CD4-positive, alpha-beta memory T cell (primary cell): ENCODE measurements around the gene CDH13. TPM values are rescaled to one million over a fixed set of nuclear protein-coding genes. Genes with fewer than 3 reads are reported as not detected.

Experiments used
- CTCF ChIA-PET: fragments of 350-600 bp; sonication (Branson Sonifier 250); formaldehyde crosslinking; loops from one replicate; lab custom pipeline; 2021; ENCODE audit warnings: inconsistent platforms; ENCODE audit not compliant: partially characterized antibody; lab: Charles Lee
- POLR2A ChIA-PET: fragments of 350-600 bp; sonication (Branson Sonifier 250); formaldehyde crosslinking; loops from one replicate; lab custom pipeline; 2021; ENCODE audit not compliant: partially characterized antibody; lab: Charles Lee
- DNase-seq, 5 donors: peaks; one replicate each; pipeline versions ENCODE4 v3.0.0 to v3.0.0-alpha.2; 2020 to 2022; ENCODE audit warnings: mixed read lengths in 1 of 5
- H3K27ac ChIP-seq: one replicate; pipeline ENCODE4 v1.7.0; 2013; ENCODE audit warnings: low read depth, low read length
- H3K27me3 ChIP-seq: 2 replicates; pipeline ENCODE4 v1.7.0; 2013; ENCODE audit warnings: mild to moderate bottlenecking, low read length, moderate library complexity; ENCODE audit not compliant: insufficient read depth
- H3K36me3 ChIP-seq: 2 replicates; pipeline ENCODE4 v1.7.0; 2013; ENCODE audit warnings: mild to moderate bottlenecking, low read length, moderate library complexity; ENCODE audit not compliant: insufficient read depth
- H3K4me1 ChIP-seq: 2 replicates; pipeline ENCODE4 v1.7.0; 2013; ENCODE audit warnings: mild to moderate bottlenecking, low read length, moderate library complexity; ENCODE audit not compliant: insufficient read depth
- H3K4me3 ChIP-seq, 2 donors: one replicate each; pipeline ENCODE4 v1.7.0; 2013; ENCODE audit warnings: low read length in 2 of 2, mild to moderate bottlenecking in 1 of 2
- H3K9me3 ChIP-seq, 2 donors: one replicate each; pipeline ENCODE4 v1.7.0; 2013; ENCODE audit warnings: low read length in 2 of 2, control low read depth in 1 of 2; ENCODE audit not compliant: control insufficient read depth in 1 of 2
- H3K27ac Mint-ChIP-seq, 7 donors: one replicate each; pipeline ENCODE4 v1.8.0; 2020 to 2021; ENCODE audit warnings: mixed read lengths in 7 of 7, mild to moderate bottlenecking in 6 of 7, inconsistent platforms in 3 of 7, moderate library complexity in 3 of 7
- H3K27me3 Mint-ChIP-seq, 2 donors: one replicate each; pipeline ENCODE4 v1.8.0; 2020 to 2021; ENCODE audit warnings: mixed read lengths in 2 of 2
- H3K36me3 Mint-ChIP-seq, 2 donors: one replicate each; pipeline ENCODE4 v1.8.0; 2020 to 2021; ENCODE audit warnings: mixed read lengths in 2 of 2, inconsistent platforms in 1 of 2, mild to moderate bottlenecking in 1 of 2
- H3K4me1 Mint-ChIP-seq, 4 donors: one replicate each; pipeline ENCODE4 v1.8.0; 2020 to 2021; ENCODE audit warnings: mixed read lengths in 4 of 4, mild to moderate bottlenecking in 1 of 4
- H3K4me3 Mint-ChIP-seq, 8 donors: one replicate each; pipeline ENCODE4 v1.8.0; 2020 to 2021; ENCODE audit warnings: mixed read lengths in 8 of 8, mild to moderate bottlenecking in 7 of 8, moderate library complexity in 6 of 8, inconsistent platforms in 3 of 8
- H3K9me3 Mint-ChIP-seq, 8 donors: one replicate each; pipeline ENCODE4 v1.8.0; 2020 to 2021; ENCODE audit warnings: mixed read lengths in 8 of 8, mild to moderate bottlenecking in 5 of 8, inconsistent platforms in 3 of 8, moderate library complexity in 1 of 8
- intact Hi-C: fragments of 100-400 bp; cut with micrococcal nuclease; formaldehyde crosslinking; loops from one replicate; pipeline ENCODE4 v1.15.1; 2023
- polyA plus RNA-seq, 2 donors: library from polyadenylated mRNA; unstranded; fragments of 300-500 nt; fragmentation: Illumina TruSeq; gene quantifications; one replicate each; pipeline ENCODE4 v1.2.3, GENCODE V29; 2021
- total RNA-seq, 2 experiments: library from RNA; stranded (reverse); gene quantifications; one replicate each; pipeline ENCODE4 v1.2.3, GENCODE V29; 2021

Gene CDH13
- total RNA-seq = not detected
- polyA plus RNA-seq = not detected

GRCh38 chr16:82626791-82627261 is at the start of gene CDH13:
TSS of gene CDH13 (plus strand) at chr16:82626969.
- POLR2A ChIA-PET = no interaction called here
- intact Hi-C loops = no loop called here
- no peak within 1 kb of the TSS for H3K4me3 ChIP-seq
- H3K27ac Mint-ChIP-seq = no peak within 1 kb of the TSS
- no peaks in the 10 kb centered on the region for H3K4me1 ChIP-seq
- H3K27me3 Mint-ChIP-seq = peaks cover 36 to 39% of the 10 kb centered on the region in 2 donors
- H3K27ac ChIP-seq = no peak within 1 kb of the TSS
- DNase-seq = no peak
- peaks cover 0 to 2% (median 0%) of the 10 kb centered on the region in 8 donors for H3K9me3 Mint-ChIP-seq
- no peaks in the 10 kb centered on the region for H3K36me3 Mint-ChIP-seq
- CTCF ChIA-PET = no interaction called here
- H3K9me3 ChIP-seq = no peaks in the 10 kb centered on the region
- H3K27me3 ChIP-seq = peaks cover 20% of the 10 kb centered on the region
- peaks cover 0 to 7% (median 1%) of the 10 kb centered on the region in 4 donors for H3K4me1 Mint-ChIP-seq
- no peaks in the 10 kb centered on the region for H3K36me3 ChIP-seq
- H3K4me3 Mint-ChIP-seq = peak within 1 kb of the TSS in 7 of 8 donors; percentile 43 to 69 (median 55)

GRCh38 chr16:82580298-82580890 is 46.4 kb upstream of the CDH13 start:
- H3K27me3 Mint-ChIP-seq = peaks cover 0 to 3% of the 10 kb centered on the region in 2 donors
- no peaks in the 10 kb centered on the region for H3K4me1 Mint-ChIP-seq
- intact Hi-C loops = no loop called here
- H3K27me3 ChIP-seq = no peaks in the 10 kb centered on the region
- ChIA-PET CTCF (no interaction called here), POLR2A (no interaction called here)
- H3K27ac ChIP-seq = no peak overlapping the region
- DNase-seq = no peak
- H3K9me3 ChIP-seq = no peaks in the 10 kb centered on the region
- no peak overlapping the region for H3K4me3 Mint-ChIP-seq
- no peaks in the 10 kb centered on the region for H3K4me1 ChIP-seq
- H3K27ac Mint-ChIP-seq = no peak overlapping the region
- no peaks in the 10 kb centered on the region for H3K36me3 ChIP-seq
- peaks cover 0 to 7% (median 0%) of the 10 kb centered on the region in 8 donors for H3K9me3 Mint-ChIP-seq
- no peak overlapping the region for H3K4me3 ChIP-seq
- H3K36me3 Mint-ChIP-seq = no peaks in the 10 kb centered on the region

- intact Hi-C loops = no loop called here
- Mint-ChIP-seq H3K27ac (no peak overlapping the region), H3K27me3 (peaks cover 2 to 3% of the 10 kb centered on the region in 2 donors), H3K36me3 (no peaks in the 10 kb centered on the region), H3K9me3 (peaks cover 0 to 6% (median 0%) of the 10 kb centered on the region in 8 donors), H3K4me1 (no peaks in the 10 kb centered on the region), H3K4me3 (no peak overlapping the region)
- ChIA-PET CTCF (no interaction called here), POLR2A (no interaction called here)
- Histone ChIP-seq H3K4me1 (no peaks in the 10 kb centered on the region), H3K36me3 (no peaks in the 10 kb centered on the region), H3K27ac (no peak overlapping the region), H3K4me3 (no peak overlapping the region), H3K9me3 (no peaks in the 10 kb centered on the region), H3K27me3 (no peaks in the 10 kb centered on the region)
- no peak for DNase-seq
Measured at GRCh38 chr16:82582975-82583374, 43.8 kb upstream of the CDH13 start.

- no peak overlapping the region for H3K27ac ChIP-seq
- Mint-ChIP-seq H3K27ac (no peak overlapping the region), H3K27me3 (peaks cover 2 to 3% of the 10 kb centered on the region in 2 donors), H3K4me1 (no peaks in the 10 kb centered on the region), H3K4me3 (no peak overlapping the region), H3K36me3 (no peaks in the 10 kb centered on the region), H3K9me3 (peaks cover 0 to 6% (median 0%) of the 10 kb centered on the region in 8 donors)
- no peaks in the 10 kb centered on the region for H3K36me3 ChIP-seq
- CTCF ChIA-PET = no interaction called here
- H3K27me3 ChIP-seq = no peaks in the 10 kb centered on the region
- intact Hi-C loops = no loop called here
- no peak overlapping the region for H3K4me3 ChIP-seq
- POLR2A ChIA-PET = no interaction called here
- H3K9me3 ChIP-seq = no peaks in the 10 kb centered on the region
- no peak for DNase-seq
- H3K4me1 ChIP-seq = no peaks in the 10 kb centered on the region
Measured at GRCh38 chr16:82583422-82583821, 43.3 kb upstream of the CDH13 start.

GRCh38 chr16:82584553-82585152 is 42.1 kb upstream of the CDH13 start:
- intact Hi-C loops = no loop called here
- no peaks in the 10 kb centered on the region for H3K4me1 Mint-ChIP-seq
- POLR2A ChIA-PET = no interaction called here

GRCh38 chr16:82585675-82586074 is 41.1 kb upstream of the CDH13 start:
- no peaks in the 10 kb centered on the region for H3K4me1 ChIP-seq
- H3K9me3 Mint-ChIP-seq = no peaks in the 10 kb centered on the region
- H3K27me3 ChIP-seq = no peaks in the 10 kb centered on the region
- peaks cover 3 to 7% of the 10 kb centered on the region in 2 donors for H3K27me3 Mint-ChIP-seq
- H3K36me3 Mint-ChIP-seq = no peaks in the 10 kb centered on the region
- H3K4me3 Mint-ChIP-seq = no peak overlapping the region
- H3K27ac Mint-ChIP-seq = no peak overlapping the region
- CTCF ChIA-PET = no interaction called here
- POLR2A ChIA-PET = no interaction called here
- no peaks in the 10 kb centered on the region for H3K9me3 ChIP-seq
- DNase-seq = no peak
- no peaks in the 10 kb centered on the region for H3K4me1 Mint-ChIP-seq
- intact Hi-C loops = no loop called here
- H3K36me3 ChIP-seq = no peaks in the 10 kb centered on the region
- no peak overlapping the region for H3K4me3 ChIP-seq
- H3K27ac ChIP-seq = no peak overlapping the region

More at GRCh38 chr16:82584553-82585152, 42.1 kb upstream of the CDH13 start:
- no peaks in the 10 kb centered on the region for H3K9me3 ChIP-seq
- CTCF ChIA-PET = no interaction called here
- Mint-ChIP-seq H3K27me3 (peaks cover 3 to 7% of the 10 kb centered on the region in 2 donors), H3K4me3 (no peak overlapping the region), H3K36me3 (no peaks in the 10 kb centered on the region), H3K27ac (no peak overlapping the region), H3K9me3 (peaks cover 0 to 3% (median 0%) of the 10 kb centered on the region in 8 donors)
- no peak for DNase-seq
- no peaks in the 10 kb centered on the region for H3K27me3 ChIP-seq
- no peaks in the 10 kb centered on the region for H3K4me1 ChIP-seq
- H3K27ac ChIP-seq = no peak overlapping the region
- no peak overlapping the region for H3K4me3 ChIP-seq
- H3K36me3 ChIP-seq = no peaks in the 10 kb centered on the region

GRCh38 chr16:82586130-82586529 is 40.6 kb upstream of the CDH13 start:
- Mint-ChIP-seq H3K36me3 (no peaks in the 10 kb centered on the region), H3K27me3 (peaks cover 3 to 7% of the 10 kb centered on the region in 2 donors), H3K27ac (no peak overlapping the region), H3K4me1 (no peaks in the 10 kb centered on the region), H3K4me3 (no peak overlapping the region), H3K9me3 (no peaks in the 10 kb centered on the region)
- no peaks in the 10 kb centered on the region for H3K36me3 ChIP-seq
- H3K9me3 ChIP-seq = no peaks in the 10 kb centered on the region
- no peak for DNase-seq
- intact Hi-C loops = no loop called here
- H3K27me3 ChIP-seq = no peaks in the 10 kb centered on the region
- ChIA-PET CTCF (no interaction called here), POLR2A (no interaction called here)
- no peak overlapping the region for H3K4me3 ChIP-seq
- H3K27ac ChIP-seq = no peak overlapping the region
- H3K4me1 ChIP-seq = no peaks in the 10 kb centered on the region
